HS-27A (cell line): Measurements from ENCODE around the gene MRPS18A.
A peak's percentile ranks its signal among the peaks of the same experiment; 100 is the strongest.
"Not testable (repeated sequence)": the region's sequence is repeated elsewhere in the genome, so short reads cannot be mapped to it uniquely, and the experiment has no call there.

ENCODE experiments used
- DNase-seq: peaks from one replicate; pipeline ENCODE4 v3.0.0-alpha.2; 2012; ENCODE audit warnings: low read depth, missing footprints

MRPS18A gene

DNA sequence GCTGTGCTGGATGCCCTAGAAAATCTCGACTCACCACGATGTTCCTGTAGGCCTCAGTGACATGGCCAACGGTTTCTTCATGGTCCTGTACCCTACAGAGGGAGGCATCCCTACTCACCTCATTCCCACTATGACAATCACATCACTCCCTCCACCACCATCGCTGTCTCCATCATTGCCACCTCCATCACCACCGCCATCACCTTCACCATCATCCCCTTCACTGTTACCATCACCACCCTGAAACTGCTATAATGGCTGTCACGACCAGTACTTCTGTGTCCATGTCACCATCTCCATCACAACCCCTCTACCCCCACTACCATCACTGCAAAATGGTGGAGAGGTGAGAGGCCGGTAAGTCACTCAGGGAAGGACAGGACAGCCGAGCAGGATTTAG lies 29.8 kb upstream of the MRPS18A start:
- DNase-seq: no peak

DNA sequence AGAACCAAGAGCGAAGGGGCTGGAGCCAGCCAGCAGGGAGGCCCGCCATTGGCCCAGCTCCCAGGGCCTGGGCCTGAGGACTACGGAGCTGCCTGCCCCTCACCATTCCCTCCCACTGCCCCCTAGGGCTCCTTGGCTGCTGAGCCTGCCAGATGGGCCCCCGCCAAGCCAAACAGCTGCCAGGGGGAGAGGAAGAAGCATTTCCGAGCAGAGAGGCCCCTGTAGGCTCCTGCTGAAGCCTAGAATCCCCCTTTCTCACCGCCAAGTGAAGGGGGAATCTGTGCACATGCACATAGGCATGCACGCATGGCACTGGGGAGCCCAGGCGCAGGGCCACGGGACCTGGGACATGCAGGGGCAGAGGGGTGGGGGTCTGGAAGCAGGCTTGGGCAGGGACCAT lies 28.5 kb upstream of the MRPS18A start:
- DNase-seq: no peak

DNA sequence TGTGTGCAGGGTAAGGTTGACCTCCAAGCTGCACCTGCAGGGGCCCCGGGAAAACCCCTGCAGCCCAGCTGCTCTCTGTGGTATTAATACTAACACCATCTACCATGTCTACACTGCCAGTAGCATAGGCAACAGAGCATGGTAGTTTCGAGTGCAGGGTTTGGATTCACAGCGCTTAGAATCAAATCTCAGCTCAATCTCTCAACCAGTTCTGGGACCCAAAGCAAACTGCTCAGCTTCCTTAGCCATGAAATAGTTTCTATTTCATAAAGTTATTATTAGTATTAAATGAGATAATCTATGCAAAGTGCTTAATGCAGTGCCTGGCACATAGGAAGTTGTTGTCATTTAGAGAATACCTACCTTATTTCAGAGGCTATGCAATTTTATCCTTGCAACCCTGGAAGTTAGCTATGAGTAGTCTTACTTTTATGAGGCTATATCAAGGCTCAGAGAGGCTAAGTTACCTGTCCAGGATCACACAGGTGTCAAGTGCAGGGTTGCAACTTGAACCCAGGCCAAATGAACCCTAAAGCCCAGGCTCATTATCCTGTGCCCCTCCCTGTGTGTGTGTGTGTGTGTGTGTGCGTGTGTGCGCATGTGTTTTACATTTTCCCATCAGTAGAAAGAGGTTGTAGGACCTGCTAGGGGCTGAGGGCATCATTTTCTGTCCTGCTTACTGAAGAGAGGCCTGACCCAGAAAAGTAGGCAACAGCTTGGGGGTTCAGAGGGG lies 27.6 kb upstream of the MRPS18A start:
- no peak for DNase-seq

DNA sequence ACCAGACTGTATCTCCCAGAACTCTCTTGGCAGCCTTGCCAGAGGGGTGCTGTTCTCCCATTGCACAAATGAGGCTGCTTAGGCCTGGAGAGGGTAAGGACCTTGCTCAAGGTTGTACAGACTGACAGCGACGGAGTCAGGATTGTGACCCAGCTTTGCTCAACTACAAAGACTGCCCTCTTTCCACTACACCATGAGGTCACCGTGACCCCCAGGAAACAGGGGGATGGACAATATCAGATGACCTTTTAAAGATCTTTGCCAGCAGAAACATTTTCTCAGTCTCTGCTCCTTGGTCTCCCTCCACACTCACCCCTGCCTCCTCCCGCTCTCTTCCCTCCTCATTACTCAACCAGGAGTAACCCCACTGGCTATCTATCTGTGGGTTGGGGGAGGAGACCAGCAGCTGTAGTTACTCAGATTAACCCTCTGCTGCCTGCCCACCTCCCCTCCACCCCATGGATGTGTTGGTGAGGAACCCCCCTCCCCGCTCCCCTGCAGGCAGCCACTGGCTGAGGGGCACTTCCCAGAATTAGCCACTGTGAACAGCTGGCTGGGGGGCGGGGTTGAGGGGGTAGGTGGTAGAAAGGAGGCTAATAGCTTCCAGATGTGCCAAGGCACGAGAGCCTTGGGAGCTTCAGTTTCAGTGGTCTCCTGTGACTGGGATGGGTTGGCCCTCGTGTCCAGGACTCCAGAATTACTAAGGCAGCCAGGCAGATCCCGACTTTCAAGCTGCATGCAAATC lies 26.9 kb upstream of the MRPS18A start:
- DNase-seq: no peak

DNA sequence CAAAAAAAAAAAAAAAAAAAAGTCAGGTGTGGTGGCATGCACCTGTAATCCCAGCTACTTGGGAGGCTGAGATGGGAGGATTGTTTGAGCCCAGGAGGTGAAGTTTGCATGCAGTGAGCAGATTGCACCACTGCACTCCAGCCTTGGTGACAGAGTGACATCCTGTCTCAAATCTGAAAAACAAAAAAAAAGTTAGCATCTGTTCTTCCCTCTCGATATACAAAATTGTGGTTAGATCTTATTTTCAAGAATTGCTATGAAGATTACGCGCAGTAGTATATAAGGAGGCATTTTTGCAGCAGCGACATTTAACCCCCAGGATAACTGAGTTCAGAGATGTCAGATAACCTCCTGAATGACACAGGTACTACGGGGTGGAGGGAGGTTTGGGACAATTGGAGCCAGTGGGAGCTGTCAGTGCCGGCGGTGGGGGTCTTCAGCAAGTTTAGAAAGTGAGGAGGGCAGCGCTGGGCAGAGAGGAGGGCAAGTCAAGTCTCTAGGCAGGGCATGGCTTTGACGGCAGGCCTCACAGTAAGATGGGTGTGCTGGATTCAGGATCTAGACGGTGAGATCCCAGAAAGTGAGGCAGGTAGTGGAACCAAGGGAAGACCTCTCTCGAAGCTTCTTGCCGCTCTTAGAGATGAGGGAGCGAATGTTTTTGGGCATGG lies 26.2 kb upstream of the MRPS18A start:
- no peak for DNase-seq

DNA sequence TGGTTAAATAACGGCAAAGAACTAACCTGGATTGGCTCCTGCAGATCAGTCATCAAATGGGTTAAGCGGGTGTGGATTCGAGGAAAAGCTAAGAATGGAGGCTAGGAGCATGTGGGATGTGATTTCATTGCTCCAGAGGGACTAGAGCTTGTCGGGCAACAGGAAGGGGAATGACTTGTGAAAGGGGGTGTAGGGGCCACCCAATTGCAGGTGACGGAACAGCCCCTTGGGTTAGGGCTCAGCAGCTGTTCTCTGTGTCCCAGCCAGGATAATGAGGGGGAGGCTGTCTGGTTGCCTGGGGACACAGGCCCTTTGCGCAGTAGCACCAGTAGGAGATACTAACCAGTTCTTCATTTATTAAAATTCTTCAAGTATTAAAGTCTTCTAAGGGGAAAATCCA lies 25.0 kb upstream of the MRPS18A start:
- DNase-seq: no peak

DNA sequence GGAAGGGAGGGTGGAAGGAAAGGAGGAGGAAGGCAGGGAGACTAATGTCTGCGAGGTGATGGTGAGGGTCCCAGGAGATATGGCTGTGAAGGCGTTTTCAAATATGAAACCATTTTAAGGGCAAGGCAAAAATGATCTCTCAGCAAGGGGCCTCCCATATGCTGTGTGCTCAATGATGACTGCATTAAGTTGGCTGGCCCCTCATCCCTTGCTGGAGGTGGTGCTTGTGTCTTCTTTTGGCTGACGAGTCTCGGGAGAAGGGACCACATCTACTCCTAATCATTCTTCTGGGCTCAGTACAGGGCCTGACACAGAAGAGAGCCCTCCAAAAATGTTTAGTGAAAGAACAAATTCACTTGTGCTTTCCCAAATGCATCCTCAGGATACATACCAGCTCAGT lies 23.0 kb upstream of the MRPS18A start:
- no peak for DNase-seq

DNA sequence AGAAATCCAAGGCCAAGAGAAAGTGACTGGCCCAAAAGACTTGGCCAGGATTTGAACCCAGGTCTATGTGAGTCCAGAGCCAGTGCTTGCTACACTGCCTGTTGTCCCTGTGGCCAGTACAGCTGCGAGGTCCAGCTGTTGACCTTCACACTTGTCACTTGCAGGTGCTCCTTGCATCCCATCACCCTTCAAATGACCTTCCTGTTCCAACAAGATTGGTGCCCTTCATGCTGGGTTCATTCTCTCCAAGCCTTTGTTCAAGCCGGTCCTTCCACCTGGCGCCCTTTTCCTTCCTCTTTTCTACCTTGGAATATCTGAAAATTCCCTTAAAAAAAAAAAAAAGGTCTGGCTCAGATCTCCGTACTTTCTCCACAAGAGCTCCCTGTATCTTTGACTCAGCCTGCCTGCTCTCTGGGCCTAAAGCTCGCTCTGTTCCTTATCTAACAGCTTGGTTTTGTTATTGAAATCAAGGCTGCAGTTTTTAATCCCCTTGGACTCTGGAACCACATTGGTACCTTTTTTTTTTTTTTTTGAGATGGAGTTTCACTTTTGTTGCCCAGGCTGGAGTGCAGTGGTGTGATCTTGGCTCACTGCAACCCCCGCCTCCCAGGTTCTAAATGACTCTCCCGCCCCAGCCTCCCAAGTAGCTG lies 22.2 kb upstream of the MRPS18A start:
- no peak for DNase-seq

DNA sequence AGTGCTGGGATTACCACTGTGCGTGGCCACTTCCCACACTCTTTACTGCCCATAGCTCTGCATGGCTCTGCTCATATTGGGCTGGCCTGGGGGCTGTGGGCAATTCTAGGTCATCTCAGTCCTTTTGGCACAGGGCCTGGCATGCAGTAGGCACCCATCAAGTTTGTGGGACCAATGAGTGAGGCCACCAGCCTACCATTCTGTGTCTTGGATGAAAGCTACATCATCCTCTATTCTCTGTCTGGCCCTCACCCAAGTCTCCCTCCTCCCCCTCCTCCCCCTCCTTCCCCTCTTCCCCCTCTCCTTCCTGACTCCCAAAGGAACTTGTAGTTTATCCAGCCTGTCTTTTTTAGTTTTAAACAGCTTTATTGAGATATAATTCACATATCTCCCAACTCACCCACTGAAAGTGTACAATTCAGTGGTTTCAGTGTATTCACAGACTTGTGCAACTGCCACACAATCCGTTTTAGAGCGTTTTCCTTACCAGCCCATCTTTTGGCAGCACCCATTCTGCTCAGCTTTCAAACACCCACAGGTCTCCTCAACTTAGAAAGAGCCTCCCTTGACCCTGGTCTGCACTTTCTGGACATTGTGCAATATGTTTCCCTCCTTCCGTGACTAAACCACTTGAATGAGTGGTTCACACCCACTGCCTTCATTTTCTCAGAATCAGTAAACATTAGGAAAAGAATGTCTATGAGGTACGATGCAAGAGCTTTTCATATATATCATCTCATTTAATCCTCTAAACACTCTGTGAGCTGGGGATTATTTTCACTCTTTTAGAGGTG lies 21.5 kb upstream of the MRPS18A start:
- DNase-seq: no peak

DNA sequence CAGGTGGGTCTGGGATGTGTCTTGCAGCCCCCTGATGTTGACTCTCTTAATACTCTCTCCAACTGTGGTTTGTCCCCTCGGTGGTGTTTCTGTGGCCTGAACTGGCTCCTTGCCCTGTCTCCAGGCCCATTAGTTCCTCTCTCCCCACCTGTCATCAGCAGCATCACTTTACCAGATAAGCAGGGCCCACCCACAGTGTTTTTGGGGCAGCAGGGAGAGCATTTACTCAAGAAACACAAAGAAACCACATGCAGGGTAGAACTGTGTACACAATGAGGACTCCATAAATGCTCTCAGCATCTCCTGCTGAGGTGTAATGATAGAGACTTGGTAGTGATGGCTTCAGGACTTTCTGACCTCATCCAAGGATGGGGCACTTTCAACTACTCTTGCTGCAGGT lies 20.2 kb upstream of the MRPS18A start:
- DNase-seq: no peak

DNA sequence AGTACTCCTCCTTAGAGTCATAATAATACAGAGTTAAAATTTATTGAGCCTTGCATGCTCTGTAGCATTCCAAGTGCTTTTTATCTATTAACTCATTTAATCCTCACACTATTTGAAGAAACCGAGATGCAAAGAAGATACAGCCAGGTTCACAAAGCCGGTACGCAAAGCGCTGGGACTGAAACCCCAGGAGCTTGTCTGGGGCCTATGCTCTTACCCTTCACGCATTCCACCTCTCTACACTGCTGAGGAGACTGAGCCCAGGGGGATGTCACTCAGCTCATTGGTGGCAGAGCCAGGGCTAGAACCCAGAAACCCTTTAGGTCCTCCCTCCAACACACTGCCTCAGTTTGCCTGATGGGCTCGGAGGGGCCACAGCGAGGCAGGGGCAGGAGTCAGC lies 19.7 kb upstream of the MRPS18A start:
- no peak for DNase-seq

DNA sequence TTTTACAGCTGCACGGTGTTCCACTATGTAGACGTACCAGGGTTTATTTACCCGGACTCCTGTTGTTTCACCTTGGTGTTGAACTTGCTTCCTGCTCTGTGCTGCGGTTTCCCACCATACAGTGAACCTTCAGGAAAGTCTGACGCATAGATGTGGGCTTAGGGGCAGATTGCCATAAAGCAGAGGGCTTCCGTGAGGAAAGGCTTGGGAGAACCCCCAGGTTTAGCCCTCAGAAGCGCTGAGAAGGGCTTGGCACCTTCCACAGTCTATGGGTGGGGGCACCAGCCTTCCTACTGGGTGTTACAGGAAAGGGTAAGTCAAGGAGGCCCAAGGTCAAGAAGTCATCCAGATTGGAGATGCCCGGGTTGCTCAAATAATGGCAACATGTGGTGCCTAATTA lies 19.2 kb upstream of the MRPS18A start:
- no peak for DNase-seq

DNA sequence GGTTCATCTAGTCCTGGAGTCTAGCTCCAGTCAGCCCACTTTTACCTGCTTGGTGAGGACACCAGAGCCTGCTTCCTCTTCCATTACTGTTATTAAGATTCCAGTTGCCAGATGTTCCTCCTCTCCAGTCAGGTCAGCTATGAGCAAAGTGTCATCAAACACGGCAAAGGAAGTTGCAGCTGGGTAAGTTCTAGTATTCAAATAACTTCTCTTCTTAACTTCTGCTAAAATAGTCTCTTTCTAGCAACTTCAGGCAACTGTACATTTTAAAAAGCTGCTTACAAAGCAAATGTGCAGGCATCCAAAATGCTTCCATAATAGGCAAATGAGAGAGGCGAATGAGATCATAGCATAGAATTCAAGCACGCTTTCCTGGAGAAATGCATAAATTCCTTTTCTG lies 18.4 kb upstream of the MRPS18A start:
- DNase-seq: no peak

DNA sequence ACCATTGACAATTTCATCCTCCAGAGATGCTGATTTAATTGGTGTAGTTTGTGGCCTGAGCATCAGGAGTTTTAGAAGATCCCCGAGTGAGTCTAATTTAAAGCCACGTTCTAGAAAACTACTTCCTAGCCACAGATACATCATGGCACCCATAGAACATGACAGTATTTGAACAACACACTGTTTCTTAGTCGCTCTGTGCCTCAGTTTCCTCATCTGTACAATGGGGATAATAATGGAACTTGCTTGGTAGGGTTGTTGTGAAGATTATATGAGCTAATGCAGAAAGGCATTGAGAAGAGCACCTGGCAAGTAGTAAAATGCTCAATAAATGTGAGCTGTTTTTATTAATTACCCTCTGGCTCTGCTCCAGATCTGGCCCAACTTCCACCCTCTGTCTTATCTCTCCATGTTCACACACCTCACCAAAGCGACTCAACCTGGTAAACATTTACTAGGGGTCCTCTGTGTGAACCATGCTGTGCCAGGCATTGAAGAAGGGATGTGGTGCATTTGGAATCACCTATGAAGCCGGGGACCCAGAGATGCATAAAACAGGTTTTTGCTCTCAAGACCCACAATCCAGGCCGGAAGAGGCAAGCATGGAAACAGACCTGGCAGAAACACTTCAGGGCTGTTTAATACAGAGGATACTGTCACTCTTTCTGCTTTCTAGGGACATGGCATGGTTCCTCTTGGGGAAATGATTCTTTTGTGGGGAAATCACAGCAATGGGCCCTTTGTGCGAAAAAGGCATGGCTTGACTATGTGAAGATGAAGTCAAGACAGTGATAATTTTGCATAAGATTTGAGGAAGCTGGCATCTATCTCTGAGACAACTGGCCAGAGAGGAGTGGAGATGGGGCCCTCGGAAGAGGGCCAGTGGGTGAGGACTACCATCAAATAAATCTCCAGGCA lies 16.2 kb upstream of the MRPS18A start:
- no peak for DNase-seq

DNA sequence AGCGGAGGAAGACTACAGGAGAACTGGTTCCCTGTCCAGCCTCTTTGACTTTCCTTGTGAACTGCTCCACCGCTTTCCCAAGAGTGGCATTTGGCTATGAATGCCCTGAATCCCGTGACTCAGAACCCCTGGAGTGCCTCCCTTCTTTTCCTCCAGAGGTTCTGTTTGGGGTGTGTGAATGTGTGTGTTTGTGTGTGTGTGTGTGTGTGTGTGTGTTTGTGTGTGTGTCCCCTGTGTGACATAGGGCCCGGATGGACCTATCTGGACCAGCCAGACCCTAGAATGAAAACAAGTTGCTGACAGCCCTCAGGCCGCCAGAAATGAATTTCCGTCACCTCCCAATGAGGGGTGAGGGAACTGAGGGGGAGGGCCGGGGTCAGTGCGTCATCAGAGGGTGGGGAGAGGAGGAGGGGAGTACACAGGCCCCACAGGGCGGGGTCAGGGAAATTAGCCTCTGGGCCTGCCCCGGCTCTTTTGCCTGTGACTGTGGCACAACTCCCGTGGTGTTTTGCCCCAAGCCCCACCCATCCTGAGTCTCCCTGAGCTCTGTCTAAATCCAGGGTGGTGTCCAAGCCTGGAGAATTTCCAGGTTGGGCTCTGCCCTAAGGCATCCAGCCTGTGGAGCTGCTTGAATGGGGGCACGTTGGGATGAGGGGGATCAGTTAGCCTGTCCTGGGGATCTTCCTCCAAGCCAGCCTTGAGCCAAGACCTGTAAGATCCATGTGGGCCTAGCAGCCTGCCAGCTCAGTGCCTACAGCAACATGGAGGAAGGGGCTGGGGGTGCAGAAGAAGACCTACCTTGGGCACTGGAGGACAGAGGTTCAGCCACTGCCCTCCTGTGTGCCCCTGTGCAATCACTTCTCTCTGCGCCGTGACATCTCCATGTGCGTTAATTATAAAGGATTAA lies 15.2 kb upstream of the MRPS18A start:
- DNase-seq: peak; percentile 96

DNA sequence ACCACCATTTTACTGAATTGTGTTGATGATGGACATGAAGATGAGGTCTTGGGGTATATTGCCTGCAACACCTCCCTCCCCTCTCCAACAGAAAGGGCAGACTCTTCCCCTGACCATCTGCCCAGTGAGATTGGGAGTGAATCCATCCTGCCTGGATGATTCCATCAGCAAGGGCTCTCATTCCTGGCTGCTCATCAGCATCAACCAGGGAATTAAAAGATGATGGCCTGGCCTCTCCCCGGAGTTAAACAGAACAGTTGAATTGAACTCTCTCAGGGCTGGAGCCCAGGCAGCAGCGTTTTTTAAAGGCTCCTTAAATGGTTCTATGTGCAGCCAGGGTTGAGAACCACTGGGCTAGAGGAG lies 14.6 kb upstream of the MRPS18A start:
- DNase-seq: no peak

DNA sequence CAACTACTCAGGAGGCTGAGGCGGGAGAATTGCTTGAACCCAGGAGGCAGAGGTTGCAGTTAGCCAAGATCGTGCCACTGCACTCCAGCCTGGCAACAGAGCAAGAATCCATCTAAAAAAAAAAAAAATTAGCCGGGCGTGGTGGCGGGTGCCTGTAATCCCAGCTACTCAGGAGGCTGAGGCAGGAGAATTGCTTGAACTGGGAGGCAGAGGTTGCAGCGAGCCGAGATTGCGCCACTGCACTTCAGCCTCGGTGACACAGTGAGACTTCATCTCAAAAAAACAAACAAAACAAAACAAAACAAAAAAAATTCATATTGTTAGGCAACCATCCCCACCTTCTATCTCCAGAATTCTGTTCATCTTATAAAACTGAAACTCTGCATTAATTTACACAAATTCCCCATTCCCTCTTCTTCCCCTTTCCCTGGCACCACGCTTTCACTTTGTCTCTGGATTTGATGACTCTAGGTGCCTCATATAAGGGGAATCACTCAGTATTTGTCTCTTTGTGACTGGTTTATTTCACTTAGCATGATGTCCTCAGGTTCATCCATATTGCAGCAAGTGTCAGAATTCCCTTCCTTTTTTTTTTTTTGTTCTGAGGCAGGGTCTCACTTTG lies 13.5 kb upstream of the MRPS18A start:
- DNase-seq: not testable (repeated sequence)

DNA sequence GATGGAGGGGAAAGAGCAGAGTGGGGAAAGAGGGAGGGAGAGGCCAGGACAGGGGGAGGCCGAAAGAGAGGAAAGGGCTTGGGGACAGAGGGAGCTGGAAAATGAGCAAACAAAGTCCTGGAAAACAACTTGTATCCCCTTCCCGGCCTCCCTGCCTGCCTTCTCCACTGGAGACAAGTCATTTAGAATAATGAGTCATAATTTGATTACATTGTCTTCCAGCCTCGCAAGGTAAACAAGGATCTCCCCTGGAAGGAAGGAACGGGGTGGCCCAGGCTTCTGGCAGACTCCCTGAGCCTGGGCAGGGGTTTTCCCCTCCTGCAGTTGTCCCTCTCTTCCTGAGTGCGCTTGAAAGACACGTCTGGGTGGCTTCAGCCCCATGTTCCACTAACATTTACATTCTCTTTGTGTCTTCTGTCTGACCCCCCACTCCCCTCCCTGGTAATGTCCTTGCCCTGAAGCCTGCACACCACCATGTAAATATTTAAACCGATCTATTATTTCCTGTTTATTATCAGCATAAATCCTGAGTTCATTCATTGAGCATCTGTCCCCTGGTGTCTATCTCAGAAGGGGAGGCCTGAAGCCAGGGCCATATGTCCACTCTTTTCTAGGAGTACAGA lies 12.1 kb upstream of the MRPS18A start:
- DNase-seq: no peak
